K562 (cell line): ENCODE data around the gene GRK3. TPM values are rescaled to one million over a fixed set of nuclear protein-coding genes. Genes with fewer than 3 reads are reported as not detected.

ENCODE experiments used
- ATAC-seq: fragments of 200-7000 bp; cut with Tn5 transposase; 3 replicates; pipeline ENCODE4 v1.9.1; 2020; ENCODE audit warnings: moderate library complexity
- BruUV-seq: library from RNA; stranded (reverse); fragments of 400-500 nt; replicated peaks from 2 replicates; lab custom pipeline; 2021; lab: Mats Ljungman, UMichigan
- CTCF ChIA-PET: fragments of 300-600 bp; formaldehyde crosslinking; extraction: SDS; loops from one replicate; lab custom pipeline; 2021; ENCODE audit warnings: low intra/inter-chr PET ratio; lab: Yijun Ruan, JAX
- POLR2A ChIA-PET: fragments of 300-600, 350-650 bp; sonication (Branson Sonifier 250); formaldehyde crosslinking; extraction: SDS; loops from one replicate; lab custom pipeline; 2021; ENCODE audit warnings: antibody characterized with exemption, inconsistent platforms; lab: Yijun Ruan, JAX
- DNase-seq, 4 experiments: peaks; one replicate each; pipeline versions ENCODE4 v3.0.0 to v3.0.0-alpha.2; 2011 to 2018; ENCODE audit warnings: low spot score in 3 of 4, mixed read lengths in 3 of 4; ENCODE audit errors: extremely low read depth in 1 of 4
- FAIRE-seq: peaks from 2 replicates; lab custom pipeline; 2011; peaks lifted over from hg19 to GRCh38; lab: Jason Lieb, UNC
- H2AFZ ChIP-seq: 2 replicates; pipeline ENCODE4 v1.6.0; 2011; ENCODE audit warnings: low read depth, low read length, control low read depth, inconsistent platforms
- H3K27ac ChIP-seq: fragments of 200-600 bp; 3 replicates; pipeline ENCODE4 v1.8.0; 2011; ENCODE audit warnings: low read depth, mild to moderate bottlenecking, control low read depth, inconsistent platforms, low read length, moderate library complexity, mixed read lengths; ENCODE audit errors: extremely low read depth
- H3K27me3 ChIP-seq, 2 experiments: fragments of 300-600 bp in 1 of 2; 2 replicates in 1 of 2; 3 replicates in 1 of 2; pipeline versions ENCODE4 v1.6.0 to v1.8.0; 2011; ENCODE audit warnings: inconsistent platforms in 2 of 2, low read length in 2 of 2, mild to moderate bottlenecking in 1 of 2, mixed read lengths in 1 of 2, moderate library complexity in 1 of 2; ENCODE audit not compliant: control insufficient read depth in 2 of 2, insufficient read depth in 2 of 2
- H3K36me3 ChIP-seq: fragments of 300-600 bp; 3 replicates; pipeline ENCODE4 v1.8.0; 2011; ENCODE audit warnings: mild to moderate bottlenecking, low read length, inconsistent platforms; ENCODE audit not compliant: control insufficient read depth, insufficient read depth
- H3K4me1 ChIP-seq, 2 experiments: fragments of 200-600 bp in 1 of 2; replicated peaks in 1 of 2; 2 replicates in 1 of 2; 3 replicates in 1 of 2; pipeline versions ENCODE4 v1.5.1 to v1.8.0; 2011; ENCODE audit warnings: inconsistent platforms in 2 of 2, low read length in 2 of 2, mild to moderate bottlenecking in 1 of 2, mixed read lengths in 1 of 2, moderate library complexity in 1 of 2; ENCODE audit not compliant: control insufficient read depth in 2 of 2, insufficient read depth in 2 of 2
- H3K4me2 ChIP-seq: 2 replicates; pipeline ENCODE4 v1.6.1; 2011; ENCODE audit warnings: low read length, control low read depth, inconsistent platforms, mixed read lengths; ENCODE audit not compliant: insufficient read depth
- H3K4me3 ChIP-seq: fragments of 200-600 bp; sonication (generic), shearing (Covaris generic); 2 replicates; pipeline ENCODE4 v1.5.1; 2016; ENCODE audit warnings: control low read depth, inconsistent platforms
- H3K79me2 ChIP-seq: fragments of 200-600 bp; 3 replicates; pipeline ENCODE4 v1.8.0; 2011; ENCODE audit warnings: low read length, inconsistent platforms; ENCODE audit not compliant: control insufficient read depth, insufficient read depth
- H3K9ac ChIP-seq, 2 experiments: 2 replicates each; pipeline versions ENCODE4 v1.6.0 to v1.6.1; 2011; ENCODE audit warnings: low read depth in 2 of 2, low read length in 2 of 2, control low read depth in 1 of 2, inconsistent platforms in 1 of 2, mild to moderate bottlenecking in 1 of 2, mixed read lengths in 1 of 2; ENCODE audit not compliant: insufficient read depth in 1 of 2
- H3K9me1 ChIP-seq: one replicate; pipeline ENCODE4 v1.6.0; 2011; ENCODE audit warnings: inconsistent platforms, mild to moderate bottlenecking, low read length, moderate library complexity; ENCODE audit not compliant: control insufficient read depth, insufficient read depth
- H3K9me3 ChIP-seq: replicated peaks from 2 replicates; pipeline ENCODE4 v1.5.1; 2011; ENCODE audit warnings: low read depth, low read length, inconsistent platforms; ENCODE audit not compliant: control insufficient read depth, insufficient read depth
- H4K20me1 ChIP-seq: replicated peaks from 2 replicates; pipeline ENCODE4 v1.6.1; 2011; ENCODE audit warnings: low read length, inconsistent platforms, mixed read lengths; ENCODE audit not compliant: control insufficient read depth, insufficient read depth
- GTF2B ChIP-seq: IDR thresholded peaks from 2 replicates; pipeline ENCODE4 v1.6.1; 2011; ENCODE audit not compliant: insufficient read length; ENCODE audit errors: extremely low read depth
- PCBP1 ChIP-seq: fragments of 200-400 bp; formaldehyde crosslinking; IDR thresholded peaks from 2 replicates; pipeline ENCODE4 v1.6.1; 2018; ENCODE audit warnings: mild to moderate bottlenecking, low read depth, low read length; ENCODE audit not compliant: poor library complexity, severe bottlenecking
- ZKSCAN8 ChIP-seq: fragments of 200-800 bp; sonication (Bioruptor generic); IDR thresholded peaks from 2 replicates; pipeline ENCODE4 v1.6.1; 2016; ENCODE audit warnings: missing genetic modification characterization, missing compliant biosample characterization
- WGBS: fragments of 100-300 bp; shearing (Covaris generic); methylation state at CpG from one replicate; pipeline ENCODE4 v1.1.6; 2016; ENCODE audit warnings: low coverage, mixed read lengths; ENCODE audit not compliant: insufficient coverage; ENCODE audit errors: missing lambda C conversion rate; 5-methylcytosine and 5-hydroxymethylcytosine counted together
- in situ Hi-C: fragments of 300-500 bp; cut with MboI; formaldehyde crosslinking; loops from 4 replicates; pipeline ENCODE4 v1.15.0; 2018; ENCODE audit warnings: inconsistent platforms, mixed read lengths
- intact Hi-C: fragments of 100-400 bp; cut with micrococcal nuclease; formaldehyde crosslinking; loops from 2 replicates; pipeline ENCODE4 v1.14.2; 2022
- polyA plus RNA-seq, 8 experiments: library from polyadenylated mRNA; depleted of rRNA in 4 of 8; stranded (reverse) in 5 of 8; unstranded in 3 of 8; fragments of >200 nt; fragmentation: Nextera tagmentation in 2 of 8; fragmentation: Illumina TruSeq in 1 of 8; extraction: Ambion mirVana in 2 of 8; extraction: Trizol in 1 of 8; gene quantifications; 2 replicates each; pipeline versions ENCODE4 v1.2.1 to v1.2.3, GENCODE V29; 2011 to 2014; ENCODE audit warnings: inconsistent platforms in 1 of 8, missing spikeins in 1 of 8
- total RNA-seq, 7 experiments: library from RNA; depleted of rRNA in 6 of 7; stranded (reverse); fragments of >200 nt in 6 of 7; fragmentation: Illumina TruSeq in 2 of 7; extraction: Trizol in 2 of 7; gene quantifications; 2 replicates each; pipeline versions ENCODE4 v1.2.1 to v1.2.3, GENCODE V29; 2011 to 2021; ENCODE audit warnings: low replicate concordance in 1 of 7

Gene GRK3
- total and polyA plus RNA-seq, 9 of the 15 experiments (the other 6 are each of a cell fraction or from before 2014, with no cell fraction given): 1.4 to 7.6 (median 3.6) TPM

DNA sequence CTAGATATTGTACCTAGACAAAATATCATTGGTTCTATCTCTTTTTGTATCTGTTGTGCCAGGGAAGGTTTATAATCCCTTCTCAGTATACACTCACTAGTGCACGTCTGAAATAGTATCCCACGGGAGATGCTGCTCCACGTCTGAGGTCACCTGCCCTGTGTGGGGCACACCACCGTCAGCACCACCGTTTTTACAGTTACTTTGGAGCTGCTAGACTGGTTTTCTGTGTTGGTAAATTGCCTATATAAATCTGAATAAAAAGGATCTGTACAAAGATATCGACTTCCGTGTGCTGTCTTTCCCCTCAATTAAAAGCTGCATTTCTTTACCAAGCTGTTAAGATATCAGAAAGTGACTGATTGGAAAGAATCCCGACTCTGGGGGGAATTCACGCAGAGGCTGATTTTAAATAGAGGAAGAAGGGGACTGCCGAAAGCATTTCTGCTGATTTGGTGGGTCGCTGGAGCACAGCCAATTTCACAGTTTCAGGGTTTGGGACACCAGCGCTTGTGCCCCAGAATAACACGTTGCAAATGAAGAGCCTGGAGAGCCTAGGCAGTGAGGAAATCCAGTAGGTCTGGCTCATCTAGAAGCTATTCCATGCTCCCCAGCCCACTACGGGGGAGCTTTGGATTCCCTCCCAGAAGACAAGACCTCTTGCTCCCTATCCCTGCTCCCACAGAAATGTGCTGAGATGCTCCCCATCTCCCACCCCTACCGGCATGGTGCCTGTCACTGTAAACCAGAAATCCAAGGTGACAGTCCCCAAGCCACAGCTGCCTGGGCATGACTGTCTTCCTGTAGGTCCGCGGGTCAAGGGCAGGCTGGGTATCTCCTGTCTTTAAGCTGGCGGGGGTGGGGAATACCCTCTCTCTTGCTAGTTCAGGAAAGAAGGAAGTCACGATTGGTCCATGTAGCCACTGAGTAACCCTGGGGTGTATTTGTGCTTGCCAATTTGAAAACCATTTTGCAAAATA, 164.8 kb downstream of the GRK3 start:
- FAIRE-seq (no peak), DNase-seq (no peak), ATAC-seq (no peak)
- Histone ChIP-seq H3K4me3 (no peak overlapping the region), H3K4me1 (peaks cover 3 to 17% of the 10 kb centered on the region in 2 experiments; a peak in 4 of 5 replicates), H3K9me1 (no peaks in the 10 kb centered on the region), H3K27ac (no peak overlapping the region), H3K9me3 (no peaks in the 10 kb centered on the region), H2AFZ (no peak overlapping the region), H4K20me1 (no peaks in the 10 kb centered on the region), H3K36me3 (no peaks in the 10 kb centered on the region; the same call in 2 of the 3 replicates), H3K4me2 (no peak overlapping the region), H3K9ac (no peak overlapping the region; a peak in 1 of 4 replicates), H3K27me3 (no peaks in the 10 kb centered on the region), H3K79me2 (no peaks in the 10 kb centered on the region)
- 62% methylated on average over 17 of the region's 19 CpGs for WGBS
- TF ChIP-seq ZKSCAN8: no peak
- TF ChIP-seq GTF2B: no peak
- no peak for TF ChIP-seq PCBP1
- ChIA-PET CTCF (no interaction called here), POLR2A (interaction anchor here (0.7 to 1.3 kb wide), 3 partner anchors 11 to 268 kb away, joined by 3 to 7 read pairs (median 4); partner anchors contain the start of gene MYO18B)
- in situ Hi-C loops (no loop called here), intact Hi-C loops (loop anchor here (5.0 kb wide), 1 partner anchor 33 kb away; no protein-coding TSS in a partner anchor)
- BruUV-seq: no TSS peak
